Stimulated activated CD8-positive, alpha-beta memory T cell treated with anti-CD3 and anti-CD28 coated beads, Interleukin-15, amount 100 ng/mL, for 48 hours (primary cell): Measurements from ENCODE around the gene HS6ST2.
A peak's percentile ranks its signal among the peaks of the same experiment; 100 is the strongest.

Experiments used
- DNase-seq, 2 donors: peaks; one replicate each; pipeline ENCODE4 v3.0.0-alpha.2; 2020; ENCODE audit warnings: low read depth in 2 of 2

Gene HS6ST2

DNA sequence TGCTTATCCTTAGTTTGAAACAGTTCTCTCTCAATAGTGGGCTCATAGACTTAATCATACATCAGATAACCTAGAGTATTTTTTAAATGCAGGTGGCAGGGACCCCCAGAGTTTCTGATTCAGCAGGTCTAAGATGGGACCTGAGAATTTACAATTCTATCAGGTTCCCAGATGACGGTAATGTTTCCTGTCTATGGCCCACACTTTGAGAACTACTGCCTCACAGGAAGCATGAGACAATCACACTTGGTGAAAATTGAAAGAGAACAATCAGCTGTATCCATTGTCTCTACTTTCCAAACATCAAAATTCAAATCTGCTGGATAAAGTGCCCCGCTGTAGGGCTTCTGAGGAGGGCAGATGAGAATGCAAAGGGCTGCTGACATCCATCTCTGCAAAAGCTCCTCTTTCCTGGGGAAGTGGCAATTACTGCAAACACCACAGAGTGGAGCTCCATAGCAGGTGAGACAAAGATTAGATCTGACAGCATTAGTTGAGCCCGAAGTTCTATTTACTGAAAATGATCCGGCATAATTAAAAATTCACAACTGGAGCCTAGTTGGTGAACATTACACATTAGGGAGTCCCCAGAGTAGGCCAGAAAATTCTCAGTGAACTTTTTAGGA is 281.8 kb downstream of the HS6ST2 start:
- DNase-seq: no peak

GRCh38 chrX:132676102-132676501 is 282.3 kb downstream of the HS6ST2 start:
- no peak for DNase-seq

GRCh38 chrX:132673331-132673730 is 285.1 kb downstream of the HS6ST2 start:
- no peak for DNase-seq

DNA sequence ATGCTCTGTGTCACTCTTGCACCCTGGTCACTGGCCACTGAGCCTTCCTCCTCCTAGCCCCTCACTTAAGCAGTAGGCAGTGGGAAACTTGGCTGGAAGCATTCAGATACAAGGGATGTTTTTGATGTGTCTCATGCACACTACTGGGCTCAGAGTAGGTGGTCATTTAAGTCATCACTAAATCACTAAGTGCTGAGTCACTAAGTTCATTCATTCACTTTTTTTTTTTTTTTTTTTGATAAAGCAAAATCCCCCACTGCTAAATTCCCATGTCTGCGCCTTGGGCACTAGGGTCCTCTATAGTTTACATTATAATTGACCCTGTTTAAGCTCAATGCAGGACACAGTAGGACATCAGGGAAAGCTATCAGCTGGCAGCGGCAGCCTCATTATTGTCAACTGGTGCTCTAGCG is 287.2 kb downstream of the HS6ST2 start:
- no peak for DNase-seq

GRCh38 chrX:132669142-132669541 is 289.3 kb downstream of the HS6ST2 start:
- no peak for DNase-seq

DNA sequence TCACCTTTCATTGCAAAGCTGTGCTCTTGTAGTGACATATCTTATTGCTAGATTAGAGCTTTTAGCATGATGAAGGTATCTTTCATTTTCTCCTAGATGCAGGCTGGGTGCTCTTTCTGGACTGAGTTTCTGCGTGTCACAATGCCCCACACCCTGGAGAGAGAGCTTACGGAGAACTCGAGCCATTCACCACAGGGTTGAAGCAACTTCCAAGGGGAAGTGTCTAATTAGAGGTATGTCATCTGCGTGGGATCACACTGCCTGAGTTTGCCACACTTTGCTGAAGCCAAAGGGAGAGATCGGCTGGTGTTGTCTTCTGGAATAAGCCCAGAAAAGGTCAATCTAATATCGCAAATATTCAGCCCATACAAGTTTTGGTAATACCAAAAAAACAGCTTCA is 290.3 kb downstream of the HS6ST2 start:
- no peak for DNase-seq

GRCh38 chrX:132665676-132666075 is 292.8 kb downstream of the HS6ST2 start:
- no peak for DNase-seq

GRCh38 chrX:132664273-132664672 is 294.2 kb downstream of the HS6ST2 start:
- DNase-seq: no peak

DNA sequence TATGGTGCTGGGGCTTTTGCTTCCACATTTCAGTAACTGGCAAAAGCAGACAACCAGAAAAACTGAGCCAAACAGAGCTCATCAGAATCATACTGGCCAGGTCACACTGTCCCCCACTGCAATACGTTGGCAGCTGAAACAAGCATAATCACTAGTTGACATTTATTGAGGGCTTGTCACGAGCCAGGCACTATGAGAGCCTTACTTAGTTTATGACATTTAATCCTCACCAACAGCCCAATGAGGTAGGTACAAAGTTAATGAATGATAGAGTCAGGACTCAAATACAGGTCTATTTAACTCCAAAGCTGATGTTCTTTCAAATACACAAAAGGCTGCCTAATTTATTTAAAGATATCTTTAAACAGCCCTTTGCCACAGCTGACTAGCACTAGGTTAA is 295.6 kb downstream of the HS6ST2 start:
- no peak for DNase-seq

DNA sequence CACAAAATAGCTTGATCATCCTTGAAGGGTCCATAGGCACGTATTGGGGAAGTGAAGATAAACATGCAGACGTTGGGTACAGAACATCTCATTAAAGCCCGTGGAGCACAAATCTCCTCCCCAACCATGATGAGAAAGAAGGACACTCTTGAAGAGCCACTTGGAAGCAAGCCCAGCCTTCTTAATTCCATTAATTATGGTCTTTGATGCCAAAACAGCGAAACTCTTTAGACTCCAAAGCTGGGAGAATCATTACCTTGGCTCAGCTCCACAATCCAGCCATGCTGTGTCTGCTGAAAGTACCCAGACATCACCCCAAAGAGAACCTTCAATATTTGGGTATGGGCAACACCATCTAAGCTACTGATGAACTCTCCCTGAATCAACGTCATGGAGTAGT is 300.6 kb downstream of the HS6ST2 start:
- no peak for DNase-seq

GRCh38 chrX:132652871-132653270 is 305.6 kb downstream of the HS6ST2 start:
- DNase-seq: no peak

DNA sequence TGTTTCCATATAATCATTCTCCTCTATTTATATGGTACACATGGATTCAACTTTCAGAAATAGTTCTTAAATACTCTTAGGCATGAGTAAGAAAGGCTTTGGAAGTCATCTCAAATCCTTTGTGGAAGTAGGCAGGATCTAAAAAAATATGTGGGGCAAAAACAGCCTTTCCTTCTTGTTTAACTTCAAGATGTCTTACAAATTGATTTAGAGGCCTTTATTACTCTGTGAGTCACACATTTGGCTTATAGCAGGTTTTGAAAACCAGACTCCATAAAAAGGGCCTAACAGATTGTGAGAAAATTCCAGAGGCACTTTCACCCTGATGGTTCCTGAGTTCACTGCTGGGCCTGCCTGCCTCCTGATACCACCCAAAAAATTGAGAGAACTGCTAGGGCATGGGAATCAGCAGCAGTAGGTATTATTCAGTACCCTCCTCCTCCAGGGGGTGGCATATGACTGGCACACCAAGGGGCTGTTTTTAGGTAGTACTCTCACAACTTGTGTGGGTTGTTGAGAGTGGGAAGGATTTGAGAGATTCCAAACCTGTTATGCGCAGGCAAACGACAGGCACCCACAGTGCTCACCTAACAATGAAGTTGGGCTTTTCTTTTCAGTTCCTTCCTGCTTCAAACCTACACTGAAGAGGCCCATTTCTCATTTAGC is 306.9 kb downstream of the HS6ST2 start:
- no peak for DNase-seq

DNA sequence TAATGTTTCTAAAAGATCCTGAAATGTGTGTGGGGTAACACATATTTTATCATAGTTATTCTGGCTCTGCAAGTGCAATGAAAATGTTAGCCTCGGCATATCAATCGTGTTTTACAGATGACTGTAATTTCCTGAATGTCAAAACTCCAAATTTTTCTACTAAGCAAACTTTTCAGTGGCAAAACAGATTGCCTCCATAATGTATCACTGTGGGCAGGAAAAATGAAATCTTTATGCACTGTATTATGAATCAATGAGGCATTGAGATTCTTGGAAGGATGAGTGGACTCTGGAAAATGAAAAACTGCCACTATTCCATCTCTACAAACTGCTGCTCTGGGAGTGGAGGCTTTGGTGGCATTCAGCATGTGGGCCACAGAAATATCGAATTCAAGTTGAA is 309.5 kb downstream of the HS6ST2 start:
- no peak for DNase-seq

DNA sequence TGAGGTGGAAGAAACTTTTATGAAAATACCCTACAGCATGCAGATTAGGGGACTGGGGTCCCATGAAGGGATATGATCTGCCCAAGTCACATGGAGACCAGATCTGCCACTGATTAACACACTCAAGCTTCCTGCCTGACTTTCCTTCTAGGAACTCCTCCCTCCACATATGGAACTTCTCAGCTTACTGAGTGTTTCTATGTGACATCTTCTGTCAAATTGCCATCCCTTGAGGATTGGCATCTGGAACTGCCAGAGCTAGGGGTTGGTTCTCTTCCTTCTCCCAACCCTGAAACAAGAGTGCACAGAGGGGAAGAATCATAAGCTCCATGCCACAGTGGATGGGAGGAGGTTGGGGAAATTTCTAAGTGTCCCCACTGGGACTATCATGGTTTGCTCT is 319.0 kb downstream of the HS6ST2 start:
- no peak for DNase-seq

DNA sequence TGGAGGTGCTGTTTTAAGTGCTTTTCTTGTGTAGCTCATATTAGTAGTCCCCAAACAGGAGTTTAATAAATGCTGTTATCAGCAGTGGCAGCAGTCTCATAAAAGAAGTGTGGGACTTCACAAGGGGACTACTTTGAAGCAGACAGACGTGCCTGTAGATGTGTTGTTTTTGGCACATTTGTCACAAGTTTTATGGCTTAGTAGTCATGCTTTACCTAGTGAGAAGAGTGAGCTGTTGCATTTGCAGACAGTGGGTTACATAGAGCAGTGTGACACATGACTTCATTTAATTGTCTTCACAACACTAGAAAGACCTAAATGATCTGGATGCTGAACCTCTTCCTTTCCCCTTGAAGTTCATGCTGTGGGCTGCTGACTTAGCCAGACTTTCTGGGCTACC is 320.1 kb downstream of the HS6ST2 start:
- DNase-seq: no peak

- DNase-seq: no peak
Measured at GRCh38 chrX:132636080-132636479, 322.3 kb downstream of the HS6ST2 start.

GRCh38 chrX:132634521-132634920 is 323.9 kb downstream of the HS6ST2 start:
- DNase-seq: no peak

DNA sequence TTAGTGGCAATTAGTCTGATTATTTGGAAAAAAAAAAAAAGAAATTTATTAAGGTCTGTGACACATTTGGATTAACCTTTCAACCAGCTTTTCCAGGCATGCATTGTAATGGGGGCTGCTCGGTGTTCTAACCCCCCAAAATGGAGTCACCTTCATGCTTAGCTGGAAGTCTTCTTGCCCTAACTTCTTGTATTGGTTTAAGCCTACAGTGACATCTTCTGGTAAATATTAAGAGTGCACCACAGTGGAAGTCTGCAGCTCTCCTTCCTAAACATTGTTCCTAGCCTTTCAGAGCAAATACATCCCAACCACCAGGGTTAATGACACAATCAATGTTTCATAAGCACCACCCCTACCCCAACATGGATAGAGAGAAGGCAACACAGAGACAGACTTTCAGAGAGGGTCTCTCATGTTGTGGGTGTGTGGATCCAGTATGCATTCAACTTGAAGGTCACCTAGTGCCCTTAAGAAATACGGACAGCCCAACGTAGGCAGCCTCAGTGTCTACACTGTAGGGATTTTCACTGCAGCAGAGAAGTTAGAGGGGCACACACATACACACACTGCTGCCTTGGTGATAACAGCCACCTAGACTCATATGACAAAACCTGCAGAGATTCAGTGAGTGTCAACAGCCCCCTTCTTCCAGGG is 326.7 kb downstream of the HS6ST2 start:
- no peak for DNase-seq

GRCh38 chrX:132624466-132624865 is 334.0 kb downstream of the HS6ST2 start:
- no peak for DNase-seq

GRCh38 chrX:132623942-132624341 is 334.5 kb downstream of the HS6ST2 start:
- DNase-seq: no peak

DNA sequence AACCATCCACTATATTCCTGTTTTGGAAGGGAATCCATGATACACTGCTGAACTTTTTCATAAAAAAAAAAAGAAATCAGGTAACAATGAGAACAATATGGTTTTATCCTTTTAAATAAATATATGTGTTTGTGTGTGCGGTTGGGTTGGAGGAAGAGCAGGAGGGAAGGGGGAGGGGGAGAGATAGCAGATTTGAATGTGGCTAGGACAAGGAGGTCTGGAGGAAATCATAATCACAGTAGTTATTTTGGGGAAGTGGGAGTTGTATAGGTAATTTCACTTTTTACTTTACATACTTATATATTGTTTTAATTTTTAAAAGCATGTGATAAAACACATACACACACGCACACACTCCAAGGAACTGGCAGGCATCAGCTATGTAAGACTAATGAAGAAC is 335.1 kb downstream of the HS6ST2 start:
- DNase-seq: no peak

DNA sequence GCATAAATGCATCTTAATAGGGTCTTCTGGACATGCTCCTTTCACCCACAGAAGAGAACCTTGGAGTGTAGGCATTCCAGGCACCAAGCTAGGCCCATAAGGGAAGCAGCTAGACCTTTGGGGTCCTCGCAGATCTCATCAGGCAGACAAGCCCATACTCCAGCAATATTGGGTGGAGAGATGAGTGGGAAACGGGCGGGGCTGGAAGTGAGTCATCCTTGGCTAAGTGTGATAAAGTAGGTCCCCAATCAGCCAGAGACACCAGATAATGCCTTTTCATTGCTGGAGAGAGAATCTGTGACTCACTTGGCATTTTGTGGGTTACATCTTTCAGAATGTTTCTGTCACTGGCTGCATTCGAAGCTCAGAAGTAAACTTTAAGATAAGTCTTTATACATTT is 336.3 kb downstream of the HS6ST2 start:
- DNase-seq: peak; percentile 44 to 48

GRCh38 chrX:132618810-132619209 is 339.6 kb downstream of the HS6ST2 start:
- no peak for DNase-seq
